SK-N-SH treated with all-trans-retinoic acid at 6 μM for 48 hours (cell line): ENCODE results near the gene B3GNT7.

Experiments used
- ATAC-seq: fragments of 200-7000 bp; cut with Tn5 transposase; 3 replicates; pipeline ENCODE4 v1.9.1; 2020; ENCODE audit warnings: mild to moderate bottlenecking, moderate library complexity
- ARNTL ChIP-seq: fragments of 450-650 bp; formaldehyde crosslinking; IDR thresholded peaks from 2 replicates; pipeline ENCODE4 v1.5.0; 2020; ENCODE audit warnings: low read depth, mild to moderate bottlenecking, moderate library complexity, borderline replicate concordance
- BACH2 ChIP-seq: fragments of 250-450 bp; sonication (Bioruptor Pico); IDR thresholded peaks from 2 replicates; pipeline ENCODE4 v1.9.0; 2021; ENCODE audit warnings: mild to moderate bottlenecking, borderline replicate concordance
- CSDC2 ChIP-seq: fragments of 250-450 bp; sonication (Bioruptor Pico); IDR thresholded peaks from 2 replicates; pipeline ENCODE4 v1.5.0; 2020; ENCODE audit warnings: mild to moderate bottlenecking, moderate library complexity
- ESRRG ChIP-seq: fragments of 250-450 bp; sonication (Bioruptor Pico); IDR thresholded peaks from 2 replicates; pipeline ENCODE4 v1.6.1; 2021; ENCODE audit warnings: mild to moderate bottlenecking
- GLIS3 ChIP-seq: fragments of 250-450 bp; sonication (Bioruptor Pico); IDR thresholded peaks from 2 replicates; pipeline ENCODE4 v1.5.0; 2020; ENCODE audit warnings: mild to moderate bottlenecking, moderate library complexity
- ISL1 ChIP-seq: fragments of 250-450 bp; sonication (Bioruptor Pico); IDR thresholded peaks from 2 replicates; pipeline ENCODE4 v2.1.2; 2022; ENCODE audit warnings: mild to moderate bottlenecking, moderate library complexity
- PATZ1 ChIP-seq: fragments of 250-450 bp; sonication (Bioruptor Pico); IDR thresholded peaks from 2 replicates; pipeline ENCODE4 v1.8.0; 2020; ENCODE audit warnings: mild to moderate bottlenecking, moderate library complexity, borderline replicate concordance
- PPARA ChIP-seq: fragments of 250-450 bp; sonication (Bioruptor Pico); IDR thresholded peaks from 2 replicates; pipeline ENCODE4 v1.5.0; 2020; ENCODE audit warnings: mild to moderate bottlenecking, borderline replicate concordance
- RARB ChIP-seq: fragments of 250-450 bp; sonication (Bioruptor Pico); IDR thresholded peaks from 2 replicates; pipeline ENCODE4 v1.8.0; 2021; ENCODE audit warnings: mild to moderate bottlenecking, moderate library complexity
- SNAI2 ChIP-seq: fragments of 250-450 bp; sonication (Bioruptor Pico); IDR thresholded peaks from 2 replicates; pipeline ENCODE4 v1.5.0; 2020; ENCODE audit warnings: mild to moderate bottlenecking, moderate library complexity
- TCF4 ChIP-seq: fragments of 250-450 bp; sonication (Bioruptor Pico); IDR thresholded peaks from 2 replicates; pipeline ENCODE4 v1.8.0; 2021; ENCODE audit warnings: mild to moderate bottlenecking, moderate library complexity, borderline replicate concordance
- ZC3H10 ChIP-seq: fragments of 250-450 bp; sonication (Bioruptor Pico); IDR thresholded peaks from 2 replicates; pipeline ENCODE4 v1.5.1; 2021; ENCODE audit warnings: mild to moderate bottlenecking, moderate library complexity
- ZFP3 ChIP-seq: fragments of 250-450 bp; sonication (Bioruptor Pico); IDR thresholded peaks from 2 replicates; pipeline ENCODE4 v1.5.0; 2020; ENCODE audit warnings: mild to moderate bottlenecking, moderate library complexity
- ZFP30 ChIP-seq: fragments of 450-650 bp; formaldehyde crosslinking; IDR thresholded peaks from 2 replicates; pipeline ENCODE4 v1.5.0; 2022; ENCODE audit warnings: mild to moderate bottlenecking, moderate library complexity
- ZNF565 ChIP-seq: fragments of 450-650 bp; formaldehyde crosslinking; conservative IDR thresholded peaks from 2 replicates; pipeline ENCODE4 v1.5.0; 2020; ENCODE audit warnings: low read depth, mild to moderate bottlenecking, moderate library complexity
- ZNF70 ChIP-seq: fragments of 450-650 bp; formaldehyde crosslinking; IDR thresholded peaks from 2 replicates; pipeline ENCODE4 v1.5.0; 2020; ENCODE audit warnings: mild to moderate bottlenecking, moderate library complexity
- ZNF8 ChIP-seq: fragments of 450-650 bp; formaldehyde crosslinking; IDR thresholded peaks from 2 replicates; pipeline ENCODE4 v1.5.0; 2020; ENCODE audit warnings: mild to moderate bottlenecking, moderate library complexity
- TF ChIP-seq, protein P1 (sequence below): fragments of 250-450 bp; sonication (Bioruptor Pico); IDR thresholded peaks from 2 replicates; pipeline ENCODE4 v1.5.1; 2020; ENCODE audit warnings: low read depth, mild to moderate bottlenecking, moderate library complexity
- TF ChIP-seq, protein P2 (sequence below): fragments of 250-450 bp; sonication (Bioruptor Pico); IDR thresholded peaks from 2 replicates; pipeline ENCODE4 v1.5.0; 2020; ENCODE audit warnings: mild to moderate bottlenecking, moderate library complexity
- TF ChIP-seq, protein P3 (sequence below): fragments of 250-450 bp; sonication (Bioruptor Pico); IDR thresholded peaks from 2 replicates; pipeline ENCODE4 v1.5.1; 2021; ENCODE audit warnings: mild to moderate bottlenecking, moderate library complexity
- TF ChIP-seq, protein P4 (sequence below): fragments of 250-450 bp; sonication (Bioruptor Pico); IDR thresholded peaks from 2 replicates; pipeline ENCODE4 v1.8.0; 2021; ENCODE audit warnings: low read depth, mild to moderate bottlenecking, moderate library complexity, borderline replicate concordance

B3GNT7 gene

GRCh38 chr2:231395188-231396057, at the start of gene B3GNT7:
B3GNT7 (plus strand) TSS chr2:231395710; CDS start chr2:231395804, 94 bp downstream.
- no peak for TF ChIP-seq BACH2 (CRISPR knock-in tag)
- ATAC-seq, result no peak

- no peak for ATAC-seq
- no peak for TF ChIP-seq ZNF70 (CRISPR knock-in tag)
- TF ChIP-seq, protein P1, sequence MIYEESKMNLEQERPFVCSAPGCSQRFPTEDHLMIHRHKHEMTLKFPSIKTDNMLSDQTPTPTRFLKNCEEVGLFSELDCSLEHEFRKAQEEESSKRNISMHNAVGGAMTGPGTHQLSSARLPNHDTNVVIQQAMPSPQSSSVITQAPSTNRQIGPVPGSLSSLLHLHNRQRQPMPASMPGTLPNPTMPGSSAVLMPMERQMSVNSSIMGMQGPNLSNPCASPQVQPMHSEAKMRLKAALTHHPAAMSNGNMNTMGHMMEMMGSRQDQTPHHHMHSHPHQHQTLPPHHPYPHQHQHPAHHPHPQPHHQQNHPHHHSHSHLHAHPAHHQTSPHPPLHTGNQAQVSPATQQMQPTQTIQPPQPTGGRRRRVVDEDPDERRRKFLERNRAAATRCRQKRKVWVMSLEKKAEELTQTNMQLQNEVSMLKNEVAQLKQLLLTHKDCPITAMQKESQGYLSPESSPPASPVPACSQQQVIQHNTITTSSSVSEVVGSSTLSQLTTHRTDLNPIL, result no peak
Observed at GRCh38 chr2:231347081-231347480, 48.4 kb upstream of the B3GNT7 start.

DNA sequence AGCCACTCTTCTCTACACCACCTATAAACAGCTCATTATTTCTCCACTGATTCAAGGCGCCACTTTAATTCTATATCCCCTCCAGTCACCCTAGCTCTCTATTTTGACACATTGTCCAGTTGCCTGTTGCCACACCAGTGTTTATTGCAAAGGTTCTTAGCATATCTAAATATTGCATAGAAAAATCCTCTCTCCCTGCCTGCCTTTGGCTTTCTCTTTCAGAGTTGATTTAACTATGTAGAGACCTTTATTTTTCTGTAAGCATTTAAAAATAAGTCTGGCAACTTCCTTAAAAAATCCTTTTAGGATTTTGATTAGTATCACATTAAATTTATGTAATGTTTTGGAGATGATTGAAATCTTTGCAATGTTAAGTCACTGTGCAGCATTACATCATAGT, 47.9 kb upstream of the B3GNT7 start:
- TF ChIP-seq PPARA (CRISPR knock-in tag) (no peak), ARNTL (no peak), ZNF565 (CRISPR knock-in tag) (no peak), CSDC2 (CRISPR knock-in tag) (no peak), ISL1 (CRISPR knock-in tag) (no peak), SNAI2 (no peak), PATZ1 (CRISPR knock-in tag) (no peak), ZC3H10 (CRISPR knock-in tag) (no peak), ZNF70 (CRISPR knock-in tag) (no peak), GLIS3 (CRISPR knock-in tag) (no peak), ESRRG (CRISPR knock-in tag) (no peak), TCF4 (CRISPR knock-in tag) (no peak), ZNF8 (CRISPR knock-in tag) (no peak), RARB (CRISPR knock-in tag) (no peak), ZFP30 (CRISPR knock-in tag) (no peak), ZFP3 (CRISPR knock-in tag) (no peak)
- TF ChIP-seq, protein P1, result no peak
- TF ChIP-seq, protein P2, sequence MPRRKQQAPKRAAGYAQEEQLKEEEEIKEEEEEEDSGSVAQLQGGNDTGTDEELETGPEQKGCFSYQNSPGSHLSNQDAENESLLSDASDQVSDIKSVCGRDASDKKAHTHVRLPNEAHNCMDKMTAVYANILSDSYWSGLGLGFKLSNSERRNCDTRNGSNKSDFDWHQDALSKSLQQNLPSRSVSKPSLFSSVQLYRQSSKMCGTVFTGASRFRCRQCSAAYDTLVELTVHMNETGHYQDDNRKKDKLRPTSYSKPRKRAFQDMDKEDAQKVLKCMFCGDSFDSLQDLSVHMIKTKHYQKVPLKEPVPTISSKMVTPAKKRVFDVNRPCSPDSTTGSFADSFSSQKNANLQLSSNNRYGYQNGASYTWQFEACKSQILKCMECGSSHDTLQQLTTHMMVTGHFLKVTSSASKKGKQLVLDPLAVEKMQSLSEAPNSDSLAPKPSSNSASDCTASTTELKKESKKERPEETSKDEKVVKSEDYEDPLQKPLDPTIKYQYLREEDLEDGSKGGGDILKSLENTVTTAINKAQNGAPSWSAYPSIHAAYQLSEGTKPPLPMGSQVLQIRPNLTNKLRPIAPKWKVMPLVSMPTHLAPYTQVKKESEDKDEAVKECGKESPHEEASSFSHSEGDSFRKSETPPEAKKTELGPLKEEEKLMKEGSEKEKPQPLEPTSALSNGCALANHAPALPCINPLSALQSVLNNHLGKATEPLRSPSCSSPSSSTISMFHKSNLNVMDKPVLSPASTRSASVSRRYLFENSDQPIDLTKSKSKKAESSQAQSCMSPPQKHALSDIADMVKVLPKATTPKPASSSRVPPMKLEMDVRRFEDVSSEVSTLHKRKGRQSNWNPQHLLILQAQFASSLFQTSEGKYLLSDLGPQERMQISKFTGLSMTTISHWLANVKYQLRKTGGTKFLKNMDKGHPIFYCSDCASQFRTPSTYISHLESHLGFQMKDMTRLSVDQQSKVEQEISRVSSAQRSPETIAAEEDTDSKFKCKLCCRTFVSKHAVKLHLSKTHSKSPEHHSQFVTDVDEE, result no peak
- TF ChIP-seq, protein P3, sequence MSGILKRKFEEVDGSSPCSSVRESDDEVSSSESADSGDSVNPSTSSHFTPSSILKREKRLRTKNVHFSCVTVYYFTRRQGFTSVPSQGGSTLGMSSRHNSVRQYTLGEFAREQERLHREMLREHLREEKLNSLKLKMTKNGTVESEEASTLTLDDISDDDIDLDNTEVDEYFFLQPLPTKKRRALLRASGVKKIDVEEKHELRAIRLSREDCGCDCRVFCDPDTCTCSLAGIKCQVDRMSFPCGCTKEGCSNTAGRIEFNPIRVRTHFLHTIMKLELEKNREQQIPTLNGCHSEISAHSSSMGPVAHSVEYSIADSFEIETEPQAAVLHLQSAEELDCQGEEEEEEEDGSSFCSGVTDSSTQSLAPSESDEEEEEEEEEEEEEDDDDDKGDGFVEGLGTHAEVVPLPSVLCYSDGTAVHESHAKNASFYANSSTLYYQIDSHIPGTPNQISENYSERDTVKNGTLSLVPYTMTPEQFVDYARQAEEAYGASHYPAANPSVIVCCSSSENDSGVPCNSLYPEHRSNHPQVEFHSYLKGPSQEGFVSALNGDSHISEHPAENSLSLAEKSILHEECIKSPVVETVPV (CRISPR knock-in tag), result no peak
- no peak for ATAC-seq

- TF ChIP-seq ZFP3 (CRISPR knock-in tag), result no peak
- TF ChIP-seq PPARA (CRISPR knock-in tag), result no peak
- TF ChIP-seq, protein P4, sequence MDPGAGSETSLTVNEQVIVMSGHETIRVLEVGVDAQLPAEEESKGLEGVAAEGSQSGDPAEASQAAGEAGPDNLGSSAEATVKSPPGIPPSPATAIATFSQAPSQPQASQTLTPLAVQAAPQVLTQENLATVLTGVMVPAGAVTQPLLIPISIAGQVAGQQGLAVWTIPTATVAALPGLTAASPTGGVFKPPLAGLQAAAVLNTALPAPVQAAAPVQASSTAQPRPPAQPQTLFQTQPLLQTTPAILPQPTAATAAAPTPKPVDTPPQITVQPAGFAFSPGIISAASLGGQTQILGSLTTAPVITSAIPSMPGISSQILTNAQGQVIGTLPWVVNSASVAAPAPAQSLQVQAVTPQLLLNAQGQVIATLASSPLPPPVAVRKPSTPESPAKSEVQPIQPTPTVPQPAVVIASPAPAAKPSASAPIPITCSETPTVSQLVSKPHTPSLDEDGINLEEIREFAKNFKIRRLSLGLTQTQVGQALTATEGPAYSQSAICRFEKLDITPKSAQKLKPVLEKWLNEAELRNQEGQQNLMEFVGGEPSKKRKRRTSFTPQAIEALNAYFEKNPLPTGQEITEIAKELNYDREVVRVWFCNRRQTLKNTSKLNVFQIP (CRISPR knock-in tag), result no peak
- no peak for TF ChIP-seq ZC3H10 (CRISPR knock-in tag)
- TF ChIP-seq BACH2 (CRISPR knock-in tag), result no peak
- no peak for ATAC-seq
Observed at GRCh38 chr2:231348173-231348572, 47.3 kb upstream of the B3GNT7 start.
